Muscle of back (tissue), 13 donors: ENCODE data around the gene OR1E1. TPM values are rescaled to one million over a fixed set of nuclear protein-coding genes. Genes with fewer than 3 reads are reported as not detected.
A peak's percentile ranks its signal among the peaks of the same experiment; 100 is the strongest.
"Not testable (repeated sequence)": the region's sequence is repeated elsewhere in the genome, so short reads cannot be mapped to it uniquely, and the experiment has no call there.

ENCODE experiments used
- DNase-seq, 3 donors: peaks; one replicate each; pipeline versions ENCODE4 v3.0.0 to v3.0.0-alpha.2; 2013
- long read RNA-seq, 9 donors: transcript quantifications; one replicate each; lab custom pipeline, GENCODE V29; 2026
- polyA plus RNA-seq, 10 donors: library from polyadenylated mRNA; unstranded; fragments of 120-200 nt; gene quantifications; one replicate each; pipeline ENCODE4 v1.2.1, GENCODE V29; 2013; ENCODE audit not compliant: insufficient read length in 10 of 10

Gene OR1E1
- under 1 TPM in 2 of 10 donors, not detected in 8; 0.15 to 0.16 TPM for polyA plus RNA-seq
- long read RNA-seq, donor 1 = 0 reads
- long read RNA-seq, donor 2 = 0 reads
- long read RNA-seq, donor 3 = 0 reads
- long read RNA-seq, donor 4, partial matches to known transcripts = 0 of 2 reads
- long read RNA-seq, donor 4, other reads (novel, unspliced or antisense) = 0 of 2 reads
- long read RNA-seq, donor 5 = 0 reads
- long read RNA-seq, donor 6 = 0 reads
- long read RNA-seq, donor 7 = 0 reads
- long read RNA-seq, donor 8 = 0 reads
- long read RNA-seq, donor 9 = 0 reads

- no peak for DNase-seq
Measured at GRCh38 chr17:3398310-3398709, at the start of gene OR1E1. OR1E1 (minus strand) TSS chr17:3398410; CDS start chr17:3398410, 0 bp downstream.

- DNase-seq = no peak
Measured at GRCh38 chr17:3447625-3448024, 49.4 kb upstream of the OR1E1 start.

GRCh38 chr17:3440451-3440850 is 42.2 kb upstream of the OR1E1 start:
- DNase-seq = no peak

- DNase-seq = no peak
Measured at GRCh38 chr17:3438368-3438767, 40.2 kb upstream of the OR1E1 start.

- no peak for DNase-seq
Measured at GRCh38 chr17:3433741-3434140, 35.5 kb upstream of the OR1E1 start, which contains the start of gene OR1E2. OR1E2 (minus strand) TSS chr17:3433841; CDS start chr17:3433841, 0 bp downstream.

- DNase-seq = peak in 1 of 3 donors; percentile 5
Measured at GRCh38 chr17:3433215-3433614, 35.0 kb upstream of the OR1E1 start.

- DNase-seq = no peak
Measured at GRCh38 chr17:3418222-3418621, 20.0 kb upstream of the OR1E1 start.

GRCh38 chr17:3415610-3416009 is 17.4 kb upstream of the OR1E1 start:
- no peak for DNase-seq

GRCh38 chr17:3412216-3412615 is 14.0 kb upstream of the OR1E1 start:
- not testable (repeated sequence) for DNase-seq

GRCh38 chr17:3411070-3411469 is 12.9 kb upstream of the OR1E1 start, which contains the start of gene OR3A3:
OR3A3 (plus strand) TSS chr17:3411370.
- DNase-seq = no peak

- DNase-seq = not testable (repeated sequence)
Measured at GRCh38 chr17:3403856-3404255, 5.6 kb upstream of the OR1E1 start.

- DNase-seq = no peak
Measured at GRCh38 chr17:3401786-3402185, 3.6 kb upstream of the OR1E1 start.

GRCh38 chr17:3400055-3400454 is 1.8 kb upstream of the OR1E1 start:
- peak in 1 of 3 donors; percentile 5 for DNase-seq

GRCh38 chr17:3397801-3398200 is 409 bp downstream of the OR1E1 start:
- not testable (repeated sequence) for DNase-seq

- DNase-seq = no peak
Measured at GRCh38 chr17:3389791-3390190, 8.4 kb downstream of the OR1E1 start.

- no peak for DNase-seq
Measured at GRCh38 chr17:3385869-3386816, 12.1 kb downstream of the OR1E1 start, which contains the start of gene OR3A2. OR3A2 (minus strand) TSS chr17:3386308.

- no peak for DNase-seq
Measured at GRCh38 chr17:3381957-3382356, 16.3 kb downstream of the OR1E1 start.

- no peak for DNase-seq
Measured at GRCh38 chr17:3378321-3378720, 19.9 kb downstream of the OR1E1 start.

GRCh38 chr17:3371167-3371566 is 27.0 kb downstream of the OR1E1 start:
- DNase-seq = not testable (repeated sequence)
